NCI-H748 treated with DMSO at 0.1 percent for 48 hours (cell line): ENCODE measurements around the gene SORCS2.

ENCODE experiments used
- DNase-seq: peaks from one replicate; lab custom pipeline; 2025; lab: John Stamatoyannopoulos, UW

SORCS2 gene

DNA sequence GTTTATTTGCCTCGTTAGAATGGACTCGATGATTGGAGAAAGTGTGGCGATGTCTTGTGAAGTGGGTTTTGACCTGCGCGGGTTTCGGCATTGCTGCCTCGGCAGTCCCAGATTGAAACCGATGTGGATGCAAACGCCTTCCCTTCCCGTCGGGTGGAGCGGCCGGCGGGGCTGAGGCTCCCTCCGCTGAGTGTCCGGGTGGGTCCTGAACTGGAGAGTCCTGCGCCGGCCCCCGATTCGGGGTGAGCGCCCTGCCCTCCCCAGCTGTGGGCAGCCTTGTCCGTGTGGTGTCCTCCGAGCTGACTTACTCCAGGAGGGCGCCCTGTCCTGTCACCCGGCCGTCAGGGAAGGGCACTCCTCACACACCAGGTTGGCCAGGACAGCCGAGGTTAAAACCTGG lies 317.7 kb downstream of the SORCS2 start:
- DNase-seq, result no peak

DNA sequence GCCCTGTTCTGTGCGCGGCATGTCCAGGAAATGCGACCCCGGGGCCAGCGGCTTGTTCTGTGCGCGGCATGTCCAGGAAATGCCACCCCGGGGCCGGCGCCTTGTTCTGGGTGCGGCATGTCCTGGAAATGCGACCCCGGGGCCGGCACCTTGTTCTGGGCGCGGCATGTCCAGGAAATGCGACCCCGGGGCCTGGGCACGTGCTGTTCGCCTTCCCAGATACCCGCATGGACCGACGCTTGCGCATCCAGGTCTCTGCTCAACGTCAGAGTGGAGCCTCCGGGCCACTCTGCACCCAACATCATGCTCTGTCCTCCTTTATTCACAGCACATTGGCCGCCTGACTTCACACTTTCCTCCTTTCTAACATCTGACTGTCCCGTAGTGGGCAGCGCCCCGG lies 318.2 kb downstream of the SORCS2 start:
- no peak for DNase-seq

DNA sequence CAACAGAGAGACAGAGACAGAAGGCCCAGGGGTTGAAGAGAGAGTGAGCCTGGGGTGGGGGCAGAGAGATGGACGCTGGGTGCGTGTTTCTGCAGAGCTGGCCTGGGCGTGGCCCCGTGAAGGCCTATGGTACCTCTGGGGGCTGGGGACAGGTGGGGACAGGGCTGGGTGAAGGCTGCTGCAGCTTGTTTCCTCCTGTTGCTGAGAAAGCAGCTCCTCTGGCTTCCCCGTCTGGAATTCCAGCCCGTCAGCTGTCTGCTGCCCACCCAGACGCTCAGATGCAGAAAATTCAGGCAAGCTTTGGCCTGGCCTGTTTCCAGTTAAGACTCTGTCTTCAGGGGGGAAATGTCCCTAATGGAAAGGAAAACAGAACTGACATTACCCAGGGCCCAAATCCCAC lies 319.2 kb downstream of the SORCS2 start:
- no peak for DNase-seq

DNA sequence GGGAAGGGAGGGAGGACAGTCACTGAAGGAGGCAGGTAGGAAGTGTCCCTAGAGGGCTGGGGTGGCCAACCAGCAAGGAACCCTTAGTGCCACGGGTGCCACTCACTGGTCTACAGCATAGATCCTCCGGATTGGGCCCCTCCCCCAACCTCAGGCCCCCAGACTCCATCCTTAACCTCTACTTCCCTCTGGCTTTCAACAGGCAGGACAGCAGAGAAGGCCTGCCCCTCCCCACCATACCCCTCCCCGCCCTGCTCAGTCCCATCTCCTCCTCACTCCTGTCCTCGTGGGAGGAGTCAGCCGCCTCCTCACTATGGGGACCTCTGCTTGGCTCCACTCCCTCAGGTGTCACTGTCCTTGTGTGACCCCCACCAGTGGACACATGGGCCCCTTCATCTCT lies 320.1 kb downstream of the SORCS2 start:
- no peak for DNase-seq

DNA sequence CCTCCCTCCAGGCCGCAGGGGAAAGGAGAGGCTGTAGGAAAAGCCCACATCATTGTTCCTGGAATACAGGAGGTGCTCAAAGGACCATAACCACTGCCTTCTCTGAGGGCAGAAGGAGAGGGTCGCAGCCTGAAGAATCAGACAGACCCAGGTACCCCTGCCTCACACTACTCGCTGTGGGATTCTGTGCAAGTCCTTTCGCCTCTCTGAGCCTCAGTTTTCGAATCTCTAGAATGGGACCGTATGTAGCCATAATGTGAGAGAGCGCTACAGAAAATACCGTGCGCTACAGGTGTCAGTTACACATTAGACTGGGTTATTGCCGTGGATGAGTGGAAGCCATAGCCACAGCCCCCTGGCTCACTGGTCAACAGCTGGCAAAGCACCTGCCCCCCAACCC lies 320.6 kb downstream of the SORCS2 start:
- DNase-seq, result no peak

DNA sequence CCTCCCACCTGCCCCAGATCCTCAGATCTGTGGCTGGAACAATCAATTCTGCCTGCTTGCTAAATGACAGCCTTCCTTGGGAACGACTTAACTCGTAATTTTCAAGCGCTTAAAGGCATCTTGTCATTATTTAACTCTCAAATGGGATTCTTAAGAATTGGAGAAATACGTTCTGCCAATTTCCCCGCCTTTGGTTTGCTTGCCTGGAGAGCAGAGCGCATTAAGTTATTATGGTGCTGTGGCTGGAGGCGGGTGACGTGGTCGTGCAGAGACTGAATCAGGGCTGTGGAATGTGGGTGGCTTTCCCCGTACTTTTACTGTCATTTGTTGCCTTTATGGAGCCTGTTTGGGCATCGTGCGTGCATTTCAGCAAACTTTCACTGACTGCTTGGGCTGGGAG lies 321.3 kb downstream of the SORCS2 start:
- no peak for DNase-seq

DNA sequence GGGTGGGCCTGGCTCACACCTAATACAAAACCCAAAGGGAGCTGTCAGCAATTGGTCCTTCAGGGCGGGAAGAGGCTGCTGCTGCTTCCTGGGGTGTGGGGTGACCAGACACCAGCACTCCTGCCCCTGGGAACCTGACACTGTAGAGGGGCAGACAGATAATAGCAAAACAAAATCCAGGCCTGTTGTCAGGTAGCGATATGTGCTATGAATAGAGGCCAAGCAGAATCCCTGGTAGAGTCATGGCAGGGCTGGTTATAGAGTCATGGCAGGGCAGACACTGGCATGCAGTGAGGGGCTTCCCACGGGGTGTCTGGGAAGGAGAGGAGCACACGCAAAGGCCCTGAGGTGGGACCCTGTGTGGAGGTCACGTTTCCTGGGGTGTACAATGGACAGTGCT lies 321.9 kb downstream of the SORCS2 start:
- DNase-seq, result no peak

DNA sequence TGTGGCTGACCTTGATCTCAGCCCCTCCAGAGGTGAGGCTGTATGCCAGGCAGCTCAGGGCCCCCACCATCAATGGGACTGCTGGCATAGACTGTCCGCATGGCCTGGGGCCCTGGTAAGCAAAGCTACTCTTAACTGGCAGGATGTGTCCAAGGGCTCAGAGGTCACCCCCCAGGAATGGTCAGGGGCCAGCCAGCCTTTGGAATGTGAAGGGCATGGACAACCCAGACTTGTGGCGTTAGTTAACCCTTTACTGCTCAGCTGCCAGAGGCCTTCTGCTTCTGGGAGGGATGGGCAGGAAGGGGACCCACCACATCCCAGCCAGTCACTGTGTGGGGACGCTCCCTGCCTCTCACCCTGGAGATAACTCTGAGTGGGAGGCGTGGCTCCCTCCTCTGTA lies 322.5 kb downstream of the SORCS2 start:
- no peak for DNase-seq

DNA sequence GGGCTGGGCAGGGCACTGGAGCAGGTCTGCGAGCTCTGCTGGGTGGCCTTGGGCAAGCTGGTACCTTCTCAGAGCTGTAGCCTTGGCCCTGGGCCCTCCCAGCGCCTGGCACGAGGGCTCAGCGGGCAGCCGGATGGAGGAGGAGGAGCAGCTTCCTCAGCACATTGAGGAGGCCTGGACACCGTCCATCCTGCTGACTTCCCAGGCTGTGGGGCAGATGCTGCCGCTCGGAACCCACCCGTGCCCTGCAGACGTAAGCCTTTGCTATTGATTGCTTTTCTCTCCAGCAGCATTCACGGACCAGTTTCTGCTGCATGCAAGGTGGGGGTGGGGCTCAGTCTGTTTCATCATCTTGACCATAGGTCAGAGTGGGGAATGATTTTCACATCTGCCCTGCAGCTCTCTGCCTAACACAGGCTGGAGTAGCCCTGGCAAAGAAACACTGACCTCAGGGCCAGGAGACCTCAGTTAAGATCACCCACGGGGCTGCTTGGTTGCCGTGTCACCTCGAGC lies 323.1 kb downstream of the SORCS2 start:
- no peak for DNase-seq

DNA sequence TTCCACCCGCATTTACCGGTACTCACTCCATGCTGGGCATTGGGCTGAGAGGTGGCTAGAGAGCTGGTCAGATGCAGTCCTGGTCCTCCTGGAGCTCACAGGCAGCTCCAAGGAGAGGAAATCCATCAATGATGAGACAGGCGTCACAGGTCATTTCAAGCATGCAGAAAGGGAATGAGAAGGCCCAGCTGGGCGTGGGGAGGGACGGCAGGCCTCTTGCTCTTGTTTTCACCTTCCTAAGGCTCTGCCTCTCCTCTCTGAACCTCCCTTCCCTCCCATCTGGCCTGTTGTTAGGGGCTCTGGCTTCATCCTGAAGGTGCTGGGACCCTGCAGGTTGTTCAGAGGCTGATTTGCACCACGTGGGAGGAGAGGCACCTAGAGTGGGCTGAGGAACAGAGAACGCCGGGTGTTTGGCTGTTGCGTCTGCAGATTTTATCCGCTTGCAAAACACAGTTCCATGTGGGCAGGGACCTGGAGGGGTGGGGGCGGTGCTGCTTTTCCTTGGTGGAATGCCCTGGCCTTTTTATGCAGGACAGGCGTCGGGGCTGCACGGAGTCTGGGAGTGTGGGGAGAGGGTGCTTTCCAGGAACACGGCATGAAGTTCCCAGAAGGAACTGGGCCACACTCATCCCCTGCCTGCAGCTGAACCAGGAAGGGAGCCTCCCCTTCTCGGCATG lies 323.9 kb downstream of the SORCS2 start:
- DNase-seq, result no peak

DNA sequence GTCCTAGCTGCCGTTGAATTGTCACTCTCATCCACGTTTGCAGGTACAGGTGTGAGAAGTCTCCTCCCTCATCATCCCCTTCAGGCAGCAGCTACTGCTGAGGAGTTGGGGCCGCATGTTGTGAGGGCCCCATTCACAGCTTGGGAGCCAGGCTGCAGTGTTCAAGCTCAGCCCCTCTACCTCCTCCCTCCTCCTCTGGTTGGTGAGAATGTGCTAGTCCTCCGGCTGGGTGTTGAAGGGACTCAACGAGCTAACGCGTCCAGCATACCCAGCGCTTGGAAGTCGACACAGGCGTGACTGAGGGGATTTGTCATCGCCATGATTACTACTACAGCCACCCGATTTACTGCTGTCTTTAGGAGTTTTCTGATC lies 324.4 kb downstream of the SORCS2 start:
- DNase-seq, result no peak

DNA sequence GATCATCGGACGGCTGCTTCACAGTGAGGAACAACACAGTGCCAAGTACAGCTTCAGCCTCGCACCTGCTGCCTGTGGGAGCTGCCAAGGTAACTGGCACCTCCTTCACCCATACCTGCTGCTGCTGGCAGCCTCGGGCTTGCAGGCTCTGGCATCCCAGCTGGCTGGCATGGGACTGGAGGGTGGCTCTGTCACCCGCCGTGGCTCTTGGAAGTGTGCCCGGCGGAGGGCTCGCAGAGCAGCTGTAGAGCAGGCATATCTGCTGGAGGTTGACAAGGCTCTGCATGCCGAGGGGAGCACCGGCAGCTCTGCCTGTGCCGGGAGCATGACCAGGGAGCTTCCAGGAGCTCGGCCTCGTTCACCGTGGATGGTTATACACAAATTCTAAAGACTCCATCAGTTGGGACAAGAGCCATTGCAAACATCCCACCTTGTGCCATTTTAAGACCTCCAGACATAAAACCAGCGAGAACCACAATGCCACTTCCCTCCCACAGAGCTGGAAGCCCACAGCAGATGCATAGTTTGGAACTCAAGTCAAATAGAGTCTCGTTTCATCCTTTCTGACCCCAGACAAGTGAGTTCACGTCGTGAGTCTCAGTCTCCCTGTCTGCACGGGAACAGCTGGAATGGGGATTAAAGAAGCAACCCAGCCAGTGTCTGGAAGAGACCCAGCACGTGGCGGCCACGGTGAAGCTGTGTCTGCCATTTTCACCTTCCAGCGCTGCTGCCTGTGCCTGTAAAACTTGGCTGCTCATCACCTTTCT lies 326.7 kb downstream of the SORCS2 start:
- no peak for DNase-seq

DNA sequence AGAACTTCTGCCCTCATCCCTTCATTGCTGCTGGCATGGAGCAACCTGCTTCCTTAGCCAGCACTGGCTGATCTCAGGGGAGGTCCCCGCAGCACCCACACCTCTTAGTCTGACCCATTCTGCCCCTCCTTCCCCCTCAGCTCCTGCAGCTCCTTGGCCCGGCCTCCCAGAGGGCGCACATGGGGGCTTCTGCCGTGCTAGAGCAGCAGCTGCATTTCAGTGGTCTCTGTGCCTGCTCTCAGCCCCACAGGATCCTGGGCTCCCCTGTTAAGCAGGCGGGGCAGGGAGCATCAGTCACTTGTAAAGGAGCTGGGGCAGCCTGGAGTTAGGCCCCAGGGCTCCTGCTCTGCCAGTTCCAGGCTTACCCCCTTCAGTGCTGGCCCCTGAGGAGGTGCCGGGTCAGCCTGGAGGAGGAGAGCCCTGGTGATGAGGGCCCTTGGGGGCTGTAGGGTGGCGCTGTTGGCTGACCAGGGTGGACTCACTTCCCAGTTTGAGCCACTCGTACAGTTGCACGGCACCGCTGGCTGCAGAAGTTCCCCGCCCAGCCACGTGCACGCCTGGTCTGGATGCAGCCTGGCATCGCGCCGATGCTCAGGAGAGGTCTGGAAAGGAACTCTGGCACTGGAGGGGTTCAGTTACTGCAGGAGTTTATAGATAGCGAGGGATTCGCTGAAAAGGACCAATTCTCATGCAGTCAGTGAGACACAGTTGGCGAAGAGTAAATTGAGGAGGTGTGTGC lies 327.5 kb downstream of the SORCS2 start:
- DNase-seq, result no peak

DNA sequence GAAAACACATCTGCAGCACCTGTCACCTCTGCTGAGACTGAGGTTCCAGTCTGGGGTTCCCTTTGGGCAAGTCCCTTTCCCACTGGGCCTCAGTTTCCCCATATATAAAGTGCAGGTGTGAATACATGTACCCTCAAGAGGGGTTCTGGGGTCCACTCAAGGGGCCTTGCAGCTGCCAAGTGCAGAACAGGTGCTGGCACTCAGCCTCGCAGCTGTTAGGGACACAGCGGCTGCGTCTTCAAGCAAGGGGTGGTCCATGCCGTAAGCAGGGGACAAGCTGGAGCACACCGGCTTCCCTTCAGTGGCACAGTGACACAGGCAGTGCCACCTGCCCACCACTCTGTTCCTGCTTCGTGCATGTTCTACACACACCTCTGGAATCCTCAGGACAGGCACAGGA lies 329.3 kb downstream of the SORCS2 start:
- DNase-seq, result no peak

DNA sequence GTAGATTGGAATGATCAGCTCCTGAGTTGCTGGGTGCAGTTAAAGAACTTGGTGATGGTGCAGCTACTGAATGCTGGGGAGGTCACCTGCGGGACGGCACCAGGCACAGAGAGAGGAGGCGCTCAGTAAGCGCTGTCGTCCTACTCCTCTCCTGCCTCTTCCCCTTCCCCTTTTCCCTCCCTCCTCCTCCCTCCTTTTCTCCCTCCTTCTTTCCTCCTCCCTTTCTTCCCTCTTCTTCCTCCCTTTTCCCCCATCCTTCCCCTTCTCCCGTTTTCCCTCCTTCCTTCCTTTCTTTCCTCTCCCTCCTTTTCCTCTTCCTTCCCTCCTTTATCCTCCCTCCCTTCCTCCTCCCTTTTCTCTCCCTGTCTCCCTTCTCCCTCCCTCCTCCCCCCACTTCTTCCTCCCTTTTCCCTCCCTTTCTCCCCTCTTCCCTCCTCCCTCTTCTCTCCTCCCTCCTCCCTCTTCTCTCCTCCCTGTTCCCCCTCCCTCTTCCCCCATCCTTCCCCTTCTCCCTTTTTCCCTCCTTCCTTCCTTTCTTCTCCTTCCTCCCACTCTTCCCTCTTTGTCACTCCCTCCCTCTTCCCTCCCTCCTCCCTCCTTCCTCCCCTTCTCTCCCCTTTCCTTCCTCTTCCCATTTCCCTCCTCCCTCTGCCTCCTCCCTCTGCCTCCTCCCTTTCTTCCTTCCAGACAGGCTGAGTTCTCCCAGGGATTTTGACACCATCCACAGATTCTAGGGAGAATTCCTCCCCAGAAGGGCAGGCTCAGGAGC lies 330.3 kb downstream of the SORCS2 start:
- DNase-seq, result no peak

DNA sequence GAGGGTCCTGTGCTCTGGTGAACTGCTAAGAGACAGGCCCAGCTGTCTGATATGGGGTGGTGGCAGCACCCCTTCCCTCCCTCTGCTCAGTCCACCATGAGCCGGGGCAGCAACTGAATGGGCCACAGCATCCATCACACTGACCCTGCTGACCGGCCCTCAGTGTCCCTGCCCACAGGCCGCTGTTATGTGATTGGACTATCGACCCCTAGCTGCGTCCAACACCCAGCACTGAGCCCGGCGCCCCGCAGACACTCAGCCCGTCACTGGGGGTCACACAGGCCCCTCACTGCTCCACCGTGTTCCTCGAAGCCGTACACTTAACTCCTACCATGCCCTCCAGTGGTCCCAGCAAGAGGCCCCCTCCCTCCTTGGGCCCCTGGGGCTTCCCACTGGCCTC lies 331.2 kb downstream of the SORCS2 start:
- DNase-seq, result no peak

DNA sequence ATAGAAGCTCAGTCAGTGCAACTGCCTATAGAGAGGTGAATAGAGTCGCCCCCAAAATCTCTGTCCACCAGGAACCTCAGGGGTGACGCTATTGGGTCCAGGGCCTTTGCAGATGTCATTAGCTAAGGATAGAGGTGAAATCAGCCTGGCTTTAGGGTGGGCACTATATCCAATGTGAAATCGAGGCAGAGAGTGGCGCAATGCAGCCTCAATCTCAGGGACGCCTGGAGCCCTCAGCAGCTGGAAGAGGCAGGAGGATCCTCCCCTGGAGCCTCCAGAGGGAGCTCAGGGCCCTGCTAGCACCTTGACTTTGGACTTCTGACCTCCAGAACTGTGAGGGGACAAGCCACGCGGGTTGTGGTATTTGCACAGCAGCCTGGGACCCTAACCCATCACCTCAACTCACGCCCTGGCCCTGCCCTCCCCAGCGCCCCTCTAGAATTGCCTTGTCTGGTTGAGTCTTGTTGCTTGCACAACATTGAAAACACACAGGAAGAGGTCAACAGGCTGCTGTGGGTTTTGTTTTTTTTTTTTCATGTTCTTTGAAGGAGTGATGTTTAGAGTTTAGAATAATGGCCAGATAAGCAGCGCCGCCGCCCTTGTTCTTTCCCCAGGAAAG lies 331.8 kb downstream of the SORCS2 start:
- DNase-seq, result no peak

DNA sequence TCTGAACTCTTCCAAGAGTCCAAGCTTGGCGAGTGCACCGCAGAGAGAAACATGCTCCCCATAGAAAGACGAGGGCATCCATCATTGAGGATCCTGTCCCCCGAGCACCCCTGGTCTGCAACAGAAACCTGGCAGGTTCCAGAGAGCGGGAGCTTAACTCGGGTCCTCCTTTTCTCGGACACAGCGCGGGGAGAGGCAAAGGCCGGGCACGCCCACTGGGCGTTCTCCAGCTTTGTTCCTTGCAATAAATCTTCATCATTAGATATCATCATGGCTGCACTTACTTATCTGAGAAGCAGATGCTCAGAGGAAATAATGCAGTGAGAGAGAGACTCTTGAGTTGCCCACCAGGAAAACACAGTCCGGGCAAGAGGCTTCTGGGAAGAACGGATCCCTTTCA lies 332.5 kb downstream of the SORCS2 start:
- DNase-seq, result no peak

DNA sequence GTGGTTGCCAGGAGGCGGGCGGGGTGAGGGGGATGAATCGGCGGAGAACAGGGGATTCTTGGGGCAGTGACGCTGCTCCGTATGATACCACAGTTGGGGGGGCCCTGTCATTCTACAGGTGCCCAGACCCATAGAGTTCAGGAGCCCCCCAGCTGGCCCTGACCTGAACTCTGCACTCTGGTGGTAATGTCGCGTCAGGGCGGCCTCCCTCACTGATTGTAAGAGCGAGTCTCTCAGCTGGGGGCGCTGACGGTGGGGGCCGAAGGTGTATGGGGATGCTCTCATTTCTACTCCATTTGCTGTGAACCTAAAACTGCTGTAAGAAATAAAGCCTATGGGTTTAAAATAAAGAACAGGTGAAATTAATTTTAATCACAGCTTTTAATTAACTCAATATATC lies 334.2 kb downstream of the SORCS2 start:
- no peak for DNase-seq

DNA sequence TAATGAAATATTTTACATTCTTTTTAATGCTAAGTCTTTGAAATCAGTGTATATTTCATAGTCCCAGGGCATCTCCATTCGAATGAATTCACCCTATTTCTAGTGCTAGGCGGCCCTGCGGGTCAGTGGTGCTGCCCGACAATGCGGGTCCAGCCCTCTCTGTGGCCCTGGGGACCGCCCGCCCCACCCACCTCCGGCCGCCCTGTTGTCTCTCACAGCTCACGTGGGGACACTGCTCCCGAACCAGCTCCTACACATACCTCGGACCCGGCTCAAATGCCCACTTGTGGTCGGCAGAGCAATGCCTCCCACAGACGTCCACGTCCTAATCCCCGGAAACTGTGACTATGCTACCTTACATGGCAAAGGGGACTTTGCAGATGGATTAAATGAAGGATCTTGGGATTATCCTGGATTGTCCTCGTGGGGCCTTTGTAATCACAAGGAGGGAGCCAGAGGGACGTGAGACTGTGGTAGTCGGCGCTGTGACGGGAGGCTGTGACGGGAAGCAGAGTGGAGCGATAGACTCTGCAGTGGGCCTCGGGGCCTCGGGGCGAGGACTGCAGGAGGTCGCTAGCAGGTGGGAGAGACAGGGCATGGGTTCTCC lies 334.7 kb downstream of the SORCS2 start:
- DNase-seq, result no peak

DNA sequence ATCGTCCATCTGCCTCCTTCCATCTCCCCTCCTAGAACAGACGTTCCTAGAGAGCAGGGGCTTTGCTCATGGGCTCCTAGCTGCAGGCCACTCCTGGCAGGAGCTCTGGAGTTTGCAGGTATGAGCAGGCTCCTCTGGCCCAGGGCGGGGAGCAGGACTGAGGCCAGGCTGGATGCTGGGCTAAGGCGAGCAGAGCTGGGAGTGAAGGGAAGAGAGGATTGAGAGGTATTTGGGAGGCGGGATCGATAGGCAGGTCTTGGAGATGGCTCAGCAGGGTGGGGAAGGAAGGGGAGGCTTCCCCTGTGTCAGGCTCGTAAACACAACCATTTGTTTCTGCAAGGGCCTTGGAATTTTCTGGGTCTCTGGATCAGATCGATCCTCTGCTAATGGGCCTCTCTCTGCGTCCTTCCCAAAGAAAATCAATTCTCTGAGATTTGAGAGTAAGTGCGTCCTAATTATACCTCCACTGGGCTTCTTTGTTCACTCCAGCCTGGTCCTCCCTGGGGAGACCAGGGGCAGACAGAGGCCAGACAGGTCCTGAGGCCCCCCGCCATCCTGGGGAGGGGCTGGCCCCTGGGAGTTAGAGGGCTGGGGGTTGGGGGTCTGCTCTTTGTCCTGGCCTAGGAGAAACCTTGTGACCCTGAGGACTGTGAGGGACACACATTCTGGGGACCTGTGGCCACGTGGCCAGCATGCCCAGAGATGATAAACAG lies 337.2 kb downstream of the SORCS2 start:
- no peak for DNase-seq
